Hindlimb muscle (tissue), 1 donor: Measurements from ENCODE around the gene ISLR. TPM values are rescaled to one million over a fixed set of nuclear protein-coding genes. Genes with fewer than 3 reads are reported as not detected.

Source experiments
- DNase-seq: peaks from one replicate; pipeline ENCODE4 v3.0.0-alpha.2; 2013
- polyA plus RNA-seq: library from polyadenylated mRNA; unstranded; fragments of 120-200 nt; gene quantifications from one replicate; pipeline ENCODE4 v1.2.1, GENCODE V29; 2013; ENCODE audit not compliant: insufficient read length

ISLR gene
- polyA plus RNA-seq, 1 donor = 152 TPM

DNA sequence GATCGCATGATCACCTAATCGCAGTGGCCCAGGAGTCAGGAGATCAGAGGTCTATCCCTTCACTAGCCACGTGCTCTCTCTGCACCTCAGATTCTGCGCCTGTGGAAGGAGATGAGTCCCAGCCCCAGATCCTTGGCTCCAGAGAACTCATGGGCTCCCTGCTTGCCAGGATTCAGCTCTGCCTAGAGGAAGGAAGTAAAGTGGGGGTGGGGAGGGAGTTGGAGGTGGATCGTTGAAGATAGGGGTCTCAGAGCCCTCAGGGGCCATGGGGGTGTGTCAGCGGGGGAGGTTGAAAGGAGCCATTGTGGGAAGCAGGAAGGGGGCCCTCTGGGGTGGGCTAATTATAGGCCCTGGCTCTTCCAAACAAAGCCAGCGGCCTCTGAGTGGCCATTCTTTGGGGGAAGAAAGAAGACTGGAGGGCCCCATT is 40.4 kb downstream of the ISLR start:
- DNase-seq = no peak

DNA sequence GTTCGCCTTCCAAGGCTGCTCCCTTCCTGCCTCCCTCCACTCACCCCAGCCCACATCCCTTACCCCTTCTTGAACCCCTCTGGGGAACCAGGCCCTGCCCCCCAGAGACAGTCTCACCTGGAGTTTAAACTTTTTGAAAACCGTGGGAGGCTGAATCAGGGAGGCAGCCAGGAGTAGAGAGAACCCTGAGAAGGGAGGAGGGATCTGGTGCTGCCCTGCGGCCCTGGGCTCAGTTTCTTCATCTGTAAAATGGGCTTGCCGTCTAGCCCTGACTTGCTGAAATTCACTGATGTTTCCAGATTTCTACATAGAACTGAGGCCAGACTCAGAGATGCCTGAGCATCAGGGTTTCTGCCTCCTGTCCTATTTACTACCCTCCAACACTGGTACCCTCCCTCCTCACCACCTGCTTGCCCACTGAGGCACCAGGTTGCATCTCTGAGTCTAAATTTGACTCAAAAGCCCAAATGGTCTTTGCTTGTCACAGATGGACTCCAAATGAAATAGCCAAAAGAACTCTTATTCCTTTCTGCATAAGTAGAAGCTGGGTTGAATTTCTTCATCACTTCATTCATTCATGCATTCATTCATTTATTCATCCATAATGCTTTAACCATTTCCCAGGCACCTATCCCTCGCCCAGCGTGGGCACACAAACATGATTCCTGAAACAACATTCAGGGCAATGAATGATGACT is 41.0 kb downstream of the ISLR start:
- no peak for DNase-seq

DNA sequence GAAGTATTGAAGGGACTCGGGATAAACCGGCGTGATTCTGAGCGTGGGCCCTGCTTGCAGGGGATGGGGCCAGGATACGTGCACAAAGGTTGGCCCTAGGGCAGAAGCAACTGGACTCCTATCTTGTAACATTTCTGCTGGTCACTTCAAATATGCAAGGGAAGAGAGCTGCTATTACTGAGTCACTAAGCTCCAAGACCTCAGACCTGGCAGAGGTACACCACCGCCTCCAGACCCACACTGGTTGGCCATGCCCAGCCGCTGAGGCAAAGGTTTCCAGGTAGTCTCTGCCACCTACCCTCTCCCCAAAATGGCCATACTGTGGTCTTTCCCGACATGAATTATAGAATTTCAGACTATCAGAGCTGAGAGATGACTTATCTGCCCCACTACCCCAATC is 42.4 kb downstream of the ISLR start:
- DNase-seq = no peak

DNA sequence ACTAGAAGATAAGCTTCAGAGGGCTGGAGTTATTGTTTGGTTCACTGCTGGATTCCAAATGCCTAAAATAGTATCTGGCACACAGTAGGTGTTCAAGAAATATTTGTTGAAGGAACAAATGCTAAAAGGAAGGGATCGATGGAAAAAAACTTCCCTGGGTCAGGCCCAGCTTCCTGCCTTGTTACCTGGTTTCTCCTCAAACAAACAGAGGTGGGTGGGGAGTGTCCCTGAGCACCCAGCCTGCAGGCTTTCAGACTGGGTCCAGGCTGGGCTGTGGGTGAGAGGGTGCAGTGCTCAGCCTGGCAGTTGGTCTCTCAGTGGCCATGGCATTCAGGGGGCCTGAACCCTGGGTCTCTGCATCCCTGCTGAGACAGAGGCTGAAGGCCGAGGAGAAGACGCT is 43.4 kb downstream of the ISLR start:
- DNase-seq = no peak

DNA sequence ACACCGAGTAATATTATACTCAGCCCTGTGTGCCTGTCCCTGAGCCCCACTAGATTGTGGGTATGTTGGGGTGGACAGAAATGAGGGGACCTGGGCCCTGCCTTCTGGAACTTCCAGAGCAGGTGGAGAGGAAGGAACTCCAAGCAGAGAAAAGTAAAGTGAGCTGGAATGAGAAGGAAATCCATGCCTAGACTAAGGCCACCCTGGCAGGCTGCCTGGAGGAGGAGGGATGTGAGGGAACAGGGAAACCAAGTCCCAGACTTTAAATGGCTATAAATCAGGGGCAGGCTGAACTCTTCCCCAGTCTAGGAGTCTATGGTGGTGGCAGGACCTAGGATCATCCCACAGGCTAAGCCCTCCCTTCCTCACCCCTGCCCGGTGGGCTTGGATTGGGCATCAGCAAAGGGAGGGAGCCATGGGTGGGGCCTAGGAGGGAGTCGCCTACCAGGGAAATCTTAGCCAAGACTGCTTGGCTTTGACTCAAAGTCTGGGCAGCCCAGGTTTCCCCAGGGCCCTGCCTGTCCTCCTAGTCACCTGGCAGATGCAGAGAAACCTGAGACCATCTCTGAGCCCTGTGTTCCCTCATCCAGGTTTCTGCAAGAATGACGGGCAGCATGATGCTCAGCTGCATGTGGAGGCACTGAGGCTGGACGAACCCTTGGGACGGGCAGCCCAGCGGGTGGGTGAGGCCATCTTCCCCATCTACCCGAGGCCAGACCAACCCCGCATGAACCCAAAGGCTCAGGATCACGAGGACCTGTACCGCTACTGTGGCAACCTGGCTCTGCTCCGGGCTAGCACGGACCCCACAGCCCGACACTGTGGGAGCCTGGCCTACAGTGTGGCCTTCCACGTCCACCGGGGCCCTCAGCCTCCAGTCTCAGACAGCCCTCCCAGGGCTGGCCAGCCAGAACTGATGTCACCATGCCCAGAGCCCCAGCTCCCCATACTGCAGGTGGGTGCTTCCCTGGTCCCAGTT is 44.7 kb downstream of the ISLR start:
- DNase-seq = no peak

DNA sequence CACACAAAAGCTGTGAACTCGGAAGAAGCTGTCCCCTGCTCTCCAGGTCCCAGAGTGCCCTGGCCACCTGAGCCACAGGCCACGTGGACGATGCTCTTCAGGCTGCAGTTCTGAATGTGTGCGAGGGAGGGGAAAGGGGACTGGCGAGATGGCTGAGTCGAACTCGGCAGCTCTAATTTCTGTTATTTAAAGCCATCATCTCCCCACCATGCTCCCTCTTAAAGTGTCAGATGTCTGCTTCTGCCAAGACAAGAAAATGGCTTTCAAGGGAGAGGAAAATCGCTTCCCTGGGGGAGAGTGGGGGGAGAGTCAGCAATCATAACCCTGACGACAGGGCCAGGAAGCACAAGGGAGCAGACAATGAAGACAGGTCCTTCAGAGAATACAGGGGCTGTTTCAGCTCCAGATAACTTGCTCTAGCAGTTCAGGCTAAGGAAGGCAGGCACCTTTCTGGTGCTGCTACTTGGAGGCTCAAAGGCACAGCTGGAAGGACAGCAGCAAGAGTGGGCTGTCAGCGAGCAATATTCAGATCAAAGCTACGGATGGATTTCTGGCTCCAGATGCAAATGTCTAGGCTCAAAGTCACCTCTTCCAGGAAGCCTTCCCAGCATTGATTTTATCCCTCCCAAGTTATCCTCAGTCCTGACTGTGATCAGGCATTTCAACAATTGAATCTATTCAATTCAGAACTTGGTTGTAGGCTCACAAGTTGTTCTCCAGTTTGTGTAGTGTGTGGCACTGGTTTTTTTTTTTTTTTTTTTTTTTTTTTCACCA is 47.2 kb downstream of the ISLR start:
- DNase-seq = no peak

DNA sequence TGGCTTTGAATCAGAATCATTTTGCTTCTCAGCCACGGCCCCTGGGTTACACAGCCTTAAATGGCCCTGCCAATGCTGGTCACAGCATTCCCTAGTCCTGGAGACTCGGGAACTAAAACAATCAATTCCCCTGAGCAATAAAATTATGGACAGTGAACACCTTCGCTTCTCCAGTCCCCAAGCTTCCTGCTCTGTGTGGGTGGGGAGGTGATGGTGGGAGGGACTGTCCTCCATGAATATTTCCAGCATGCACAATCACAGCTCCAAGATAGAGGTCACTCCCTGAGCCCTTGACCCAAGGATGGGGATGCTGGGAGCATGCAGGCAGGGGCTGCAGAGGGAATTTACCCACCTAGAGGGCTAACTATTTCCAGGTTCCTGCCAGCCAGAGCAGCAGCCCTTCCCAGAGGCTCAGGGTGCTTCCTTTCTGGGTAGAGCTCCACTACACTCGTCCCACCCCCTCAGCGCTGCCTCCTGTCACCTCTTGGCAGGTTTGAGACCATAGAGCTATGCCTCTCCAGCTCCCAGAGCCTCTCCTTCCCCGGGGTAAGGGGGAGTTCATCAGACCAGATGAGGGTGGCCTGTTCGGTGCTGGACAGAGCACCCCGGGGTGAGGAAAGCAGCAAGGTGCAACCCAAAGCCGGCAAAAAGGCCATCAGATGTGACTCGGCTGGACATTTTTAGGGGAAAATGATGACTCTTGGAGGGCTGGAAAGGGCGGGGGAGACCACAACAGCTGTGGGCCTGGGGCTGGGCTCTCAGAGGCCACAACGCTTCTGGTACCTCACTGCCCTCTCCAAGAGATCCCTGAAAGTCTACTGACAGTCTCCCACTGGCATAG is 48.1 kb downstream of the ISLR start:
- DNase-seq = no peak

DNA sequence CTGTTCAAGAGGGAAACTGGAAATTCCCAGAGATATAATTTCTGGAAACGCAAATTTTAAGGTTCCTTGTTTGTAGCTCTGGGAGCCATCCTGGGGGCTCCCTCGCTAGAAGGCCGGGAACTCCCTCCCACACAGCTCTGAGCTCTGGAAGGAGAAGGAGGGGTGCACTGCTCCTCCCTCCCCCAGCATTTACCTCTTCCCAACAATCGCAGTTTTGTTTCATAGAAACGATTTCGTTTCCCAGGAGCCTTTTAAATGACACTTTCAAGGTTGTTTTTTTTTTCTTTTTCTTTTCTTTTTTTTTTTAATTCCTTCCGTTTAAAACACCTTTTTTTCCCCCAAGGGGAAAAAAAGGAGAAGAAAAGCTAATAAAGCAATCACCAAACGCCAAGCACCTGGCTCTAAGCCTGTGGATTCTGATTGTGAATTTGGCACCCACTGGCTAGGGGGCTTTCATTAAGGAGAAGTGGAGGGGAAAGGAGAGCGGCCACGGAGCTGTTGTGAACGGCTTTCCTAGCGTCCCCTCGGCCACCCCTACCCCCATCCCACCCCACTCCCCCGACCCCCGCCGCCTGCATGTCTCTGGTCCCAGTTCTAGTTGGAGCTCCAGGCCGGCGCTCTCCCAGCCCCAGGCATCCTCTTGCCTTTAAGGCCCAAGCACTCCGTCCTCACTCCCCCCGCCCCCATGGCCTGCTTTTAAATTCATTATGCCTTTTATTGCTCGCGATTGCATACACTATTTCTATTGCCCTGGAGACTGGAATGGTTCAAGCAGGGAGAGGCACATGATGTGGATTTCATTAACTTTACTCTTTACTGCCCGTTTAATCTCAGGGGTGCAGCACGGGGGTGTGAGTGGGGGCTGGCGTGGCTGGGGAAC is 49.0 kb downstream of the ISLR start:
- no peak for DNase-seq

DNA sequence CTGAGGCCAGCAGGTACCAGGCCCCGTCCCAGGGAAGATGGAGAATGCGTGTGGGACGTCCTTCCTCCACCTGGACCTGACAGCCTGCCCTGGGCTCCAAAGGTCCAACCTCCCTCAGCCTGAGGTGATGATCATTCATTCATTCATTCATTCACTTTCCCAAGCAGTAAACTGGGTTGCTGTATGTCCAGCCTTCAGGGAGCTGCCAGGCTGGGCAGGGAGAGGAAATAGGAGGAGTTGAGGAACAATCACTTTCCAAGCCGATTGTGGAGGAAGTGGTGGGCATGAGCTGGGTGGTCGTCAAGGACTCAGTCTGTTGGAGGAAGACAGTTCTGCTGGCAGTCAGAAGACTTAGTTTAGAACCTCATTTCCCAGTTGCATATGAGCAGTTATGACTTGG is 52.4 kb downstream of the ISLR start:
- DNase-seq = no peak

Other genes with a start within 250 kb of the ISLR start
- 35.3 TPM for gene LOXL1, start 247.2 kb upstream of the ISLR start, polyA plus RNA-seq
- 43.0 TPM for gene STOML1, start 181.4 kb upstream of the ISLR start, polyA plus RNA-seq
- 45.5 TPM for gene PML, start 179.0 kb upstream of the ISLR start, polyA plus RNA-seq
- 0.08 TPM for gene GOLGA6A, start 91.2 kb upstream of the ISLR start, polyA plus RNA-seq
- 4.2 TPM for gene ISLR2, start 43.1 kb upstream of the ISLR start, polyA plus RNA-seq
- gene STRA6, start 29.1 kb downstream of the ISLR start, polyA plus RNA-seq = 0.68 TPM
- not detected for gene CCDC33, start 62.6 kb downstream of the ISLR start, polyA plus RNA-seq
- gene CYP11A1, start 193.9 kb downstream of the ISLR start, polyA plus RNA-seq = 1.4 TPM